Fibroblast of skin of scalp (primary cell): ENCODE results near the gene PNLIP.

Experiments used
- DNase-seq: peaks from one replicate; pipeline ENCODE4 v3.0.0-alpha.2; 2013

PNLIP gene

GRCh38 chr10:116587878-116588591 is 42.3 kb downstream of the PNLIP start:
- DNase-seq, result no peak

- DNase-seq, result no peak
Observed at GRCh38 chr10:116588995-116589394, 43.3 kb downstream of the PNLIP start.

- no peak for DNase-seq
Observed at GRCh38 chr10:116589926-116590325, 44.2 kb downstream of the PNLIP start.

- DNase-seq, result no peak
Observed at GRCh38 chr10:116590590-116591444, 45.1 kb downstream of the PNLIP start, which contains the start of gene PNLIPRP1. TSS of gene PNLIPRP1 (plus strand) at chr10:116590959. CDS start at chr10:116591130, 171 bp downstream.

- no peak for DNase-seq
Observed at GRCh38 chr10:116593139-116593740, 47.5 kb downstream of the PNLIP start.

- DNase-seq, result no peak
Observed at GRCh38 chr10:116594525-116595035, 48.8 kb downstream of the PNLIP start.

- no peak for DNase-seq
Observed at GRCh38 chr10:116596062-116596461, 50.3 kb downstream of the PNLIP start.

GRCh38 chr10:116597543-116597942 is 51.8 kb downstream of the PNLIP start:
- DNase-seq, result no peak

- no peak for DNase-seq
Observed at GRCh38 chr10:116598329-116598728, 52.6 kb downstream of the PNLIP start.

- no peak for DNase-seq
Observed at GRCh38 chr10:116599991-116600390, 54.3 kb downstream of the PNLIP start.

GRCh38 chr10:116602648-116603400 is 57.1 kb downstream of the PNLIP start:
- DNase-seq, result no peak

- DNase-seq, result no peak
Observed at GRCh38 chr10:116606061-116606483, 60.3 kb downstream of the PNLIP start.

- DNase-seq, result no peak
Observed at GRCh38 chr10:116607336-116607735, 61.6 kb downstream of the PNLIP start.

GRCh38 chr10:116608686-116609594 is 63.2 kb downstream of the PNLIP start:
- DNase-seq, result no peak

- no peak for DNase-seq
Observed at GRCh38 chr10:116610443-116611152, 64.9 kb downstream of the PNLIP start.

- no peak for DNase-seq
Observed at GRCh38 chr10:116611153-116611545, 65.4 kb downstream of the PNLIP start.

GRCh38 chr10:116612107-116612769 is 66.5 kb downstream of the PNLIP start:
- no peak for DNase-seq

- no peak for DNase-seq
Observed at GRCh38 chr10:116613471-116613870, 67.7 kb downstream of the PNLIP start.

GRCh38 chr10:116614796-116615195 is 69.1 kb downstream of the PNLIP start:
- no peak for DNase-seq

- DNase-seq, result no peak
Observed at GRCh38 chr10:116615199-116615776, 69.6 kb downstream of the PNLIP start.
